Spleen (tissue), 13 donors: Measurements from ENCODE around the gene ZNF205. TPM values are rescaled to one million over a fixed set of nuclear protein-coding genes. Genes with fewer than 3 reads are reported as not detected.

ENCODE experiments used
- DNase-seq: peaks from one replicate; pipeline ENCODE4 v3.0.0-alpha.2; 2020
- H3K27ac ChIP-seq, 8 donors: fragments of 200-600 bp; sonication (generic) in 7 of 8; 1 replicate in 4 of 8; 2 replicates in 4 of 8; pipeline versions ENCODE4 v1.5.0 to v1.8.0; 2016 to 2021; ENCODE audit warnings: inconsistent platforms in 4 of 8, mild to moderate bottlenecking in 4 of 8, moderate library complexity in 1 of 8
- H3K27me3 ChIP-seq, 7 donors: fragments of 200-600 bp; sonication (generic) in 6 of 7; replicated peaks in 1 of 7; 1 replicate in 4 of 7; 2 replicates in 3 of 7; pipeline versions ENCODE4 v1.5.0 to v1.8.0; 2016 to 2021; ENCODE audit warnings: inconsistent platforms in 3 of 7, mild to moderate bottlenecking in 1 of 7
- H3K36me3 ChIP-seq, 6 donors: fragments of 200-600 bp; sonication (generic) in 5 of 6; 1 replicate in 4 of 6; 2 replicates in 2 of 6; pipeline versions ENCODE4 v1.5.0 to v1.8.0; 2016 to 2021; ENCODE audit warnings: inconsistent platforms in 2 of 6
- H3K4me1 ChIP-seq, 6 donors: fragments of 200-600 bp; sonication (generic) in 5 of 6; 1 replicate in 3 of 6; 2 replicates in 3 of 6; pipeline versions ENCODE4 v1.5.0 to v1.8.0; 2016 to 2021; ENCODE audit warnings: inconsistent platforms in 3 of 6
- H3K4me3 ChIP-seq, 8 donors: fragments of 200-600 bp; sonication (generic) in 7 of 8; 1 replicate in 4 of 8; 2 replicates in 4 of 8; pipeline versions ENCODE4 v1.5.0 to v1.8.0; 2016 to 2021; ENCODE audit warnings: inconsistent platforms in 4 of 8, mild to moderate bottlenecking in 4 of 8, moderate library complexity in 2 of 8
- H3K9me3 ChIP-seq, 8 donors: fragments of 200-600 bp; sonication (generic) in 7 of 8; 1 replicate in 4 of 8; 2 replicates in 4 of 8; pipeline versions ENCODE4 v1.5.0 to v1.8.0; 2016 to 2021; ENCODE audit warnings: inconsistent platforms in 4 of 8
- POLR2A ChIP-seq, 3 donors: fragments of 450-650 bp; IDR thresholded peaks; one replicate each; pipeline ENCODE4 v1.5.1; 2017; ENCODE audit warnings: antibody characterized with exemption in 3 of 3, mild to moderate bottlenecking in 1 of 3
- POLR2AphosphoS5 ChIP-seq, 3 donors: sonication (generic); formaldehyde crosslinking; IDR thresholded peaks; one replicate each; pipeline ENCODE4 v1.5.1; 2017; ENCODE audit warnings: antibody characterized with exemption in 3 of 3
- WGBS, 5 donors: extraction: QIAGEN DNeasy Blood & Tissue Kit in 3 of 5; methylation state at CpG; one replicate each; pipeline versions ENCODE4 v1.1.5 to v1.1.7; 2013 to 2018; 5-methylcytosine and 5-hydroxymethylcytosine counted together
- intact Hi-C: fragments of 100-400 bp; cut with DNase I; formaldehyde crosslinking; loops from one replicate; pipeline ENCODE4 v1.15.0; 2023; ENCODE audit warnings: low total_unique reads
- long read RNA-seq, 2 donors: transcript quantifications; one replicate each; lab custom pipeline, GENCODE V29; 2026
- polyA plus RNA-seq, 3 donors: library from polyadenylated mRNA; stranded (reverse); fragments of 200-250 nt; gene quantifications; one replicate each; pipeline ENCODE4 v1.2.1, GENCODE V29; 2013
- total RNA-seq, 7 donors: library from RNA; depleted of rRNA in 3 of 7; stranded (reverse); fragments of >200 nt in 3 of 7; fragmentation: NEBNext Ultra II Directional in 4 of 7; extraction: Animal tissue kit (Norgen Biotek cat#: 25700) in 4 of 7; gene quantifications; one replicate each; pipeline versions ENCODE4 v1.1.0 to v1.2.1, GENCODE V29; 2016 to 2021
- TF ChIP-seq, protein P1 (sequence below), 11 experiments: fragments of 200-600 bp in 7 of 11; fragments of 450-650 bp in 4 of 11; sonication (generic) in 4 of 11; IDR thresholded peaks in 8 of 11; conservative IDR thresholded peaks in 3 of 11; 1 replicate in 7 of 11; 2 replicates in 4 of 11; pipeline versions ENCODE4 v1.4.0 to v1.8.0; 2016 to 2021; ENCODE audit warnings: antibody characterized with exemption in 11 of 11, inconsistent platforms in 4 of 11, mild to moderate bottlenecking in 1 of 11
- donor health status: healthy with polysubstance abuse.
- donor health status: DM: no; HTN: no; CAD: no; lungs with moderate emphysema.
- donor health status: DM: no; HTN: no; CAD: no.
- donor health status: Bipolar disorder and iron deficiency.
- donor health status: healthy.
- donor health status: DM: no; HTN: no; CAD: no.
- donor health status: DM: yes; HTN: yes; CAD: no.

ZNF205 gene
- total RNA-seq, result 10 to 100 TPM in 1 of 7 donors, 1 to 10 TPM in 6; 4.1 to 10.4 (median 5.3) TPM
- 10 to 100 TPM in 1 of 3 donors, 1 to 10 TPM in 2; 3.5 to 14.2 (median 6.9) TPM for polyA plus RNA-seq
- long read RNA-seq, donor 1, partial matches to known transcripts, result 0 of 4 reads
- long read RNA-seq, donor 1, other reads (novel, unspliced or antisense), result 0 of 4 reads
- long read RNA-seq, donor 2, result 0 reads

DNA sequence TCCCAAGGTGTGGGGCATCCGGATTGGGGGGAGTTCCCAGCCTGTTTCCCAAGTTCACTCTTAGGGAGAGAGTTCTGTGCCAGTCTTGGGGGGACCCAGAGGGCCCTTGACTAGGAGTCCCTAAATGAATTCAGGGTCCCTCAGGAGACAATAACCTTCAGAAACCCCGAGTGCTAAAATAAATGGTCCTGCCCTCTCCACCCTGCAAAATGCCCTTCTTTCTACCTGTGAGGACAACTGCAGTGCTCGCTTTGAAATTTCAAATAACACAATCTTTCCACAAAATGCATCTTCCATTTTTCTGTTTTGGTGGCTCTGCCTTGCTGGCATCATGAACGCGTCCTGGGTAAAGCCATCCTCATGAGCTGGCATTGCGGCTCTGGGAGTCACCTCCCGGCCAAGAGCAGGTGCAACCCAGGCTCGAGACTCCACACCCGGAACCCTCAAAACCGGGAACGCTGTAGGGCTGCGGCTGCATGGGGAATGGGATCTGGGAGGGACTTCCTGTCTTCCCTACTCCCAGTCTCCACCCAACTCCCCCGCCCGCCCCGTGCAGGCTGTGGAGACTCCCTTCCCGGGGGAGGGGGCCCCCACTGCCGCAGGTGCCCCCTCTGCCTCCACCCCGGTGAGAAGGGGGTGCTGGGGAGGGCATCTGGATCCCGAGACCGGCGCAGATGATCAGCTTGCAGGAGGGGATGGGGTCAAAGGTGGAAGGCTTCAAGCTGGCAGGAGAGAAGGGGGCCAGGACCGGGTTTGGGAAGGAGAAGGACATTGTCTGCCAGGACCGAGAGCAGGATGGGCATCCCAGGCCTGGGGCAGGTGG is at the start of gene ZNF205:
TSS of gene ZNF205 (plus strand) at position 529 of the 823 bp plus-strand sequence. CDS start 845 bp downstream, outside the sequence.
- peak within 1 kb of the TSS; percentile 43 to 77 (median 53) for H3K4me3 ChIP-seq
- peaks cover 0 to 27% (median 0%) of the 10 kb centered on the region in 6 donors for H3K36me3 ChIP-seq
- peak within 1 kb of the TSS in 7 of 8 donors; percentile 29 to 80 (median 64) for H3K27ac ChIP-seq
- peak; percentile 81 for DNase-seq
- peaks cover 0 to 10% (median 0%) of the 10 kb centered on the region in 7 donors for H3K27me3 ChIP-seq
- 19 to 32% (median 26%) methylated on average over 19 to 23 of the region's 23 CpGs for WGBS, 5 donors
- intact Hi-C loops, result no loop called here
- H3K9me3 ChIP-seq, result no peaks in the 10 kb centered on the region
- peaks cover 1 to 37% (median 19%) of the 10 kb centered on the region in 6 donors for H3K4me1 ChIP-seq
- TF ChIP-seq POLR2AphosphoS5 (IDR thresholded peaks at IDR 0.05) (peak; percentile 32 to 61 (median 54)), POLR2A (IDR thresholded peaks at IDR 0.05) (no peak)

DNA sequence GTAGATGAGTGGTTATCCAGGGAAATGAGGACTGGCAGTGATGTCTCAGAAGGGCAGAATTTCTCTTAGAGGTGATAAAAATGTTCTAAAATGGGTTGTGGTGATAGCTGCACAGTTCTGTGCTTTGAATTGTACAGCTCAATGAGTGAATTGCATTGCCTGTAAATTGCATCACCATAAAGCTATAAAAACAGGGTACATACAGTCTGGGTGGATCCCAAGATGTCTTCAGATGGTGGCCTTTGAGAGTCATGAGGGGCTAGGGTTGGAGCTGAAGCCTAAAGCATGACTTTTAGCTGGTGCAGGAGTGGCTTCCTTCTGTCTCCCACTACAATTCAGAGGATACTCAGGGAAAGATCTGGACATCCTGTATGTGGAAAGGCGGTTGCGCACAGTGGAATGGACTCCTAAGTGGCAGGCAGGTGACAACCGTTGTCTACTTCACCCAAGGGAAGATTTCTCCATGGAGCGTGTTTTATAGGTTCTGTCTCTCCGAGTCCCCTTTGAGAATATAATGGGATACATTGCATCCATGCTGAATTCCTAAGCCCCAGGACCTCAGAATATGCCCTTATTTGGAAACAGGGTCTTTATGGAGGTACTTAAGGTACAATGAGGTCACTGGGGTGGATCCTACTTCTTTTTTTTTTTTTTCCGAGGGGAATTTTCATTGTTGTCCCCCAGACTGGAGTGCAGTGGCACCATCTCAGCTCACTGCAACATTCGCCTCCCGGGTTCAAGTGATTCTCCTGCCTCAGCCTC is 48.6 kb upstream of the ZNF205 start:
- H3K36me3 ChIP-seq, result peaks cover 0 to 19% (median 0%) of the 10 kb centered on the region in 6 donors
- H3K27me3 ChIP-seq, result no peaks in the 10 kb centered on the region
- TF ChIP-seq, protein P1, sequence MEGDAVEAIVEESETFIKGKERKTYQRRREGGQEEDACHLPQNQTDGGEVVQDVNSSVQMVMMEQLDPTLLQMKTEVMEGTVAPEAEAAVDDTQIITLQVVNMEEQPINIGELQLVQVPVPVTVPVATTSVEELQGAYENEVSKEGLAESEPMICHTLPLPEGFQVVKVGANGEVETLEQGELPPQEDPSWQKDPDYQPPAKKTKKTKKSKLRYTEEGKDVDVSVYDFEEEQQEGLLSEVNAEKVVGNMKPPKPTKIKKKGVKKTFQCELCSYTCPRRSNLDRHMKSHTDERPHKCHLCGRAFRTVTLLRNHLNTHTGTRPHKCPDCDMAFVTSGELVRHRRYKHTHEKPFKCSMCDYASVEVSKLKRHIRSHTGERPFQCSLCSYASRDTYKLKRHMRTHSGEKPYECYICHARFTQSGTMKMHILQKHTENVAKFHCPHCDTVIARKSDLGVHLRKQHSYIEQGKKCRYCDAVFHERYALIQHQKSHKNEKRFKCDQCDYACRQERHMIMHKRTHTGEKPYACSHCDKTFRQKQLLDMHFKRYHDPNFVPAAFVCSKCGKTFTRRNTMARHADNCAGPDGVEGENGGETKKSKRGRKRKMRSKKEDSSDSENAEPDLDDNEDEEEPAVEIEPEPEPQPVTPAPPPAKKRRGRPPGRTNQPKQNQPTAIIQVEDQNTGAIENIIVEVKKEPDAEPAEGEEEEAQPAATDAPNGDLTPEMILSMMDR (IDR thresholded peaks at IDR 0.05 in 8 of 11, conservative IDR thresholded peaks at IDR 0.05 in 3 of 11), result no peak
- TF ChIP-seq POLR2AphosphoS5 (IDR thresholded peaks at IDR 0.05) (no peak), POLR2A (IDR thresholded peaks at IDR 0.05) (no peak)
- intact Hi-C loops, result no loop called here
- DNase-seq, result no peak
- H3K4me1 ChIP-seq, result peaks cover 12 to 90% (median 45%) of the 10 kb centered on the region in 6 donors
- H3K4me3 ChIP-seq, result no peak overlapping the region
- no peaks in the 10 kb centered on the region for H3K9me3 ChIP-seq
- peak overlapping the region in 6 of 8 donors; percentile 79 to 87 (median 84) for H3K27ac ChIP-seq
- 92 to 97% (median 94%) methylated on average over 8 of the region's 8 CpGs for WGBS, 5 donors

DNA sequence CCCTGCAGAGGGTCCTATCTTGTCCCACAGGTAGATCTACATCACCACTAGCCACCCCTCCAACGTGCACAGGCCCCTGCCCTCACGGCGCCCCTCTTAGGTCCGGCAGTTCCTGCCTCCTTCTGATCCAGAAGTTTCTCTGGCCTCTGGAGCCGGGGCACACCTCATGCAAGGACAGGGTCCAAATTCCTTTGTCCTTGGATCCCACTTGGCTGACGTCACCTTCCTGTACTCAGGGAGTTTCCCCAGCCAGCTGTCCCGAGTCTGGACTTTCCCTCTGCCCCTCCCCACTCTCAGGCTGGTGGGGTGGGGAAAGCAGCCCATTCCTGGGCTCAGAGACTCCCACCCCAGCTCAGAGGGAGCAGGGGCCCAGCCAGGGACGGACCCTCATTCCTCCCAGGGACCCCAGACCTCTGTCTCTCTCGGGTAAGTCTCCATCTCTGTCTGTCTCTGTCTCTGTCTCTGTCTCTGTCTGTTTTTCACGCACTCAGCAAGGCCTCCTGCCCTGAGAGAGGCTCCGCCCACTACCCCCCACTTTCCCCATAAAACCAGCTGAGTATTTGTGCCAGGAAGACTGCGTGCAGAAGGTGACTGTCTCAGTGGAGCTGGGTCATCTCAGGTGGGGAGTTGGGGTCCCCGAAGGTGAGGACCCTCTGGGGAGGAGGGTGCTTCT is 47.2 kb upstream of the ZNF205 start, which contains the start of gene IL32:
TSS of gene IL32 (plus strand) at position 572 of the 673 bp plus-strand sequence. CDS start 172 bp downstream, outside the sequence.
- H3K4me1 ChIP-seq, result peaks cover 8 to 88% (median 42%) of the 10 kb centered on the region in 6 donors
- H3K27me3 ChIP-seq, result no peaks in the 10 kb centered on the region
- TF ChIP-seq, protein P1 (IDR thresholded peaks at IDR 0.05 in 8 of 11, conservative IDR thresholded peaks at IDR 0.05 in 3 of 11), result no peak
- TF ChIP-seq POLR2AphosphoS5 (IDR thresholded peaks at IDR 0.05), result peak; percentile 30 to 81 (median 77)
- intact Hi-C loops, result no loop called here
- peak within 1 kb of the TSS; percentile 41 to 79 (median 58) for H3K4me3 ChIP-seq
- WGBS, 5 donors, result 41 to 60% (median 50%) methylated on average over 13 of the region's 13 CpGs
- H3K36me3 ChIP-seq, result peaks cover 0 to 30% (median 2%) of the 10 kb centered on the region in 6 donors
- no peak for DNase-seq
- H3K9me3 ChIP-seq, result no peaks in the 10 kb centered on the region
- peak within 1 kb of the TSS; percentile 79 to 87 (median 84) for H3K27ac ChIP-seq
